Measurements from ENCODE around the gene PEX14.

- no peak for TF ChIP-seq POLR2A (IDR thresholded peaks at IDR 0.05; ENCODE audit: low read length)
- no peak for TF ChIP-seq GATA1 (IDR thresholded peaks at IDR 0.05; ENCODE audit: low read depth, low read length)
These were observed 195.4 kb downstream of the PEX14 start for GRCh38 chr1:10670190-10670589.

Measured in erythroblast (primary cell).